HL-60 (cell line): ENCODE data around the gene OTUB1.

Experiments used
- DNase-seq, 2 experiments: peaks; one replicate each; pipeline ENCODE4 v3.0.0-alpha.2; 2010 to 2020; ENCODE audit warnings: low read depth in 1 of 2, low spot score in 1 of 2
- H3K27ac ChIP-seq: fragments of 250-450 bp; sonication (Bioruptor Pico); replicated peaks from 2 replicates; pipeline ENCODE4 v1.5.1; 2020; ENCODE audit warnings: mild to moderate bottlenecking, moderate library complexity
- H3K27me3 ChIP-seq: fragments of 250-450 bp; sonication (Bioruptor Pico); 2 replicates; pipeline ENCODE4 v1.5.1; 2021; ENCODE audit warnings: mild to moderate bottlenecking, moderate library complexity; ENCODE audit not compliant: insufficient read depth, poor library complexity, severe bottlenecking
- H3K4me3 ChIP-seq: replicated peaks from 2 replicates; pipeline ENCODE4 v1.5.1; 2011; ENCODE audit warnings: mild to moderate bottlenecking, control low read depth, low read length; ENCODE audit not compliant: insufficient read depth
- CTCF ChIP-seq: IDR thresholded peaks from one replicate; pipeline ENCODE4 v1.5.1; 2011; ENCODE audit warnings: low read length, control low read depth, inconsistent platforms; ENCODE audit not compliant: insufficient read depth
- GABPA ChIP-seq: IDR thresholded peaks from 2 replicates; pipeline ENCODE4 v1.6.1; 2012; ENCODE audit warnings: low read depth
- POLR2AphosphoS5 ChIP-seq: IDR thresholded peaks from 2 replicates; pipeline ENCODE4 v1.6.1; 2012; ENCODE audit warnings: low read depth
- REST ChIP-seq: IDR thresholded peaks from 2 replicates; pipeline ENCODE4 v1.6.1; 2012; ENCODE audit warnings: low read depth; ENCODE audit not compliant: insufficient replicate concordance
- SPI1 ChIP-seq: IDR thresholded peaks from 2 replicates; pipeline ENCODE4 v1.6.1; 2012; ENCODE audit warnings: low read depth, mild to moderate bottlenecking, borderline replicate concordance

OTUB1 gene

DNA sequence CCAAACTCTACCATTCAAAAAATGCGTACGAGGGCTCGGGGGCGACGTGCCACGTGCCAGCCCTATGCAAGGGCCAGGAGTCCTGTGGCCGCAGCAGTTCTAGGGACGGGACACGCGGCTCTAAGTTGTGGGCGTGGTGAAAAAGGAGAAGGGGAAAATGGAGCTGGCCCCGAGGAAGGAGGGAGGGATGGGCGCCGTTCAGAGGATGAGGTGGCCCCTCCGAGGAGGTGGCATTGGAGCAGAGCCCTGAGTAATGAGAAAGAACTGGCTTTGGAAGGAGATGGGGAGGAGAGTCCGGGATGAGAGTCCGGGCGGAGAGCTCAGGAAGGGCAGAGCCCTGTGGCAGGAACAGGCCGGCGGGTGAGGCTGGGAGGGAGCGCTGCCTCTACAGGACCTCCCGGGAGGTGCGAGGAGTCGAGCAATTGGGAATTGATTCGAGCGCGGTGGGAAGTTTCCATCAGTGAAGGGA, 21.0 kb downstream of the OTUB1 start:
- no peak overlapping the region for H3K4me3 ChIP-seq
- TF ChIP-seq SPI1 (0 out of 2 replicates have a peak, but pooled peaks have one; percentile 3), GABPA (no peak)
- H3K27me3 ChIP-seq, result no peaks in the 10 kb centered on the region
- no peak overlapping the region for H3K27ac ChIP-seq
- DNase-seq, result peak in 1 of 2 experiments; percentile 27

- DNase-seq, result no peak
- TF ChIP-seq GABPA (no peak), REST (no peak), SPI1 (no peak), CTCF (no peak), POLR2AphosphoS5 (no peak)
- H3K4me3 ChIP-seq, result no peak overlapping the region
- no peaks in the 10 kb centered on the region for H3K27me3 ChIP-seq
- H3K27ac ChIP-seq, result no peak overlapping the region
These were observed 21.5 kb downstream of the OTUB1 start for GRCh38 chr11:64007629-64008282.

GRCh38 chr11:64008283-64008913, 22.2 kb downstream of the OTUB1 start:
- DNase-seq, result no peak
- no peak overlapping the region for H3K4me3 ChIP-seq
- H3K27me3 ChIP-seq, result no peaks in the 10 kb centered on the region
- H3K27ac ChIP-seq, result no peak overlapping the region
- TF ChIP-seq SPI1 (no peak), CTCF (no peak), REST (no peak), POLR2AphosphoS5 (no peak), GABPA (no peak)

- Histone ChIP-seq H3K4me3 (no peak overlapping the region), H3K27me3 (no peaks in the 10 kb centered on the region), H3K27ac (no peak overlapping the region)
- TF ChIP-seq CTCF (no peak), REST (no peak), GABPA (no peak), SPI1 (no peak), POLR2AphosphoS5 (no peak)
- no peak for DNase-seq
These were observed 22.8 kb downstream of the OTUB1 start for GRCh38 chr11:64008914-64009633.
